H1 (cell line): ENCODE results near the gene SRRM3. TPM values are rescaled to one million over a fixed set of nuclear protein-coding genes. Genes with fewer than 3 reads are reported as not detected.

ENCODE experiments used
- HDAC6 ChIP-seq: IDR thresholded peaks from one replicate; pipeline ENCODE4 v1.7.1; 2012; ENCODE audit warnings: low read depth, mild to moderate bottlenecking, inconsistent platforms, low read length, moderate library complexity
- RFX5 ChIP-seq: IDR thresholded peaks from 2 replicates; pipeline ENCODE4 v1.6.1; 2011; ENCODE audit warnings: low read depth, low read length, improper control_type of control experiment, borderline replicate concordance
- RNF2 ChIP-seq: fragments of 200-900, 300-1000 bp; sonication (generic); IDR thresholded peaks from 2 replicates; pipeline ENCODE4 v1.7.1; 2016; ENCODE audit warnings: borderline replicate concordance, low read depth, mild to moderate bottlenecking, antibody characterized with exemption, low read length; ENCODE audit not compliant: poor library complexity, severe bottlenecking; ENCODE audit errors: missing control alignments
- polyA plus RNA-seq, 7 experiments: library from polyadenylated mRNA; depleted of rRNA in 3 of 7; stranded (reverse) in 5 of 7; unstranded in 2 of 7; fragments of >200 nt in 5 of 7; fragments of 200-250 nt in 2 of 7; gene quantifications; 1 replicate in 5 of 7; 2 replicates in 1 of 7; 4 replicates in 1 of 7; pipeline versions ENCODE4 v1.2.1 to v1.2.3, GENCODE V29; 2011 to 2013; ENCODE audit warnings: missing spikeins in 2 of 7, mixed read lengths in 2 of 7
- total RNA-seq: library from RNA; stranded (reverse); fragmentation: NEBNext Ultra II Directional; extraction: Animal tissue kit (Norgen Biotek cat#: 25700); gene quantifications from 2 replicates; pipeline ENCODE4 v1.2.1, GENCODE V29; 2021
- TF ChIP-seq, protein P1 (sequence below): IDR thresholded peaks from 2 replicates; pipeline ENCODE4 v1.6.1; 2012; ENCODE audit warnings: inconsistent platforms
- TF ChIP-seq, protein P2 (sequence below): IDR thresholded peaks from 2 replicates; pipeline ENCODE4 v1.6.1; 2011; ENCODE audit warnings: low read depth, mild to moderate bottlenecking, low read length; ENCODE audit not compliant: insufficient read depth

Gene SRRM3
- total and polyA plus RNA-seq, 2 of the 8 experiments (the other 6 are each of a cell fraction or from before 2014, with no cell fraction given), result 10.4 to 17.4 TPM

DNA sequence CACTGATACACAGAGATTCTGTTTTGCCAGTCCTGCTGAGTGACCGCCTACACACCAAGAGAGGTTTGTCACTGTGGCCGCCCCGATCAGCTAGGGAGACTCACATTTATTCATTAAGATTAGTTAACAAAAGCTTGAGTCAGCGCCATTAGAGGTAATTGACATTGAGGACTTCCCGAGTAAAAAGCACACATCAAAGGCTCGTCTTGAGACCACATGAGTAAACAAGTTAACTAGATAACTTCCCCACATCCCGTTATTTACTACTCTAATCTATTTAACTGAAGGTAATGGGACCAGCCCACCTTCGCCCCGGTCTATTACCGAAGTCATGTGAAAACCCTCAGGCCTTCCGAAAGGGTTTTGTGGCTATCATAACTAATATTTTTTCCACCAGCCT lies 23.0 kb downstream of the SRRM3 start (continued):
- TF ChIP-seq, protein P1, sequence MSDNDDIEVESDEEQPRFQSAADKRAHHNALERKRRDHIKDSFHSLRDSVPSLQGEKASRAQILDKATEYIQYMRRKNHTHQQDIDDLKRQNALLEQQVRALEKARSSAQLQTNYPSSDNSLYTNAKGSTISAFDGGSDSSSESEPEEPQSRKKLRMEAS, result no peak
- TF ChIP-seq RFX5, result no peak
- no peak for TF ChIP-seq HDAC6
- no peak for TF ChIP-seq RNF2
- TF ChIP-seq, protein P2, sequence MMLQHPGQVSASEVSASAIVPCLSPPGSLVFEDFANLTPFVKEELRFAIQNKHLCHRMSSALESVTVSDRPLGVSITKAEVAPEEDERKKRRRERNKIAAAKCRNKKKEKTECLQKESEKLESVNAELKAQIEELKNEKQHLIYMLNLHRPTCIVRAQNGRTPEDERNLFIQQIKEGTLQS, result no peak
